Fibroblast of mammary gland (primary cell): ENCODE measurements around the gene TMPRSS13.
A peak's percentile ranks its signal among the peaks of the same experiment; 100 is the strongest.

Experiments
- DNase-seq: peaks from one replicate; pipeline ENCODE4 v3.0.0-alpha.2; 2010; ENCODE audit warnings: low read depth
- H3K4me3 ChIP-seq: 2 replicates; pipeline ENCODE4 v1.5.1; 2011; ENCODE audit warnings: low read depth, mild to moderate bottlenecking, low read length, moderate library complexity; ENCODE audit not compliant: control insufficient read depth
- CTCF ChIP-seq: conservative IDR thresholded peaks from 2 replicates; pipeline ENCODE4 v1.5.1; 2011; ENCODE audit warnings: low read depth, low read length, inconsistent platforms; ENCODE audit not compliant: control insufficient read depth, insufficient read depth

The TMPRSS13 gene

GRCh38 chr11:117892651-117893050 is 36.6 kb downstream of the TMPRSS13 start:
- H3K4me3 ChIP-seq, result no peak overlapping the region
- DNase-seq, result no peak
- TF ChIP-seq CTCF, result no peak

- DNase-seq, result no peak
- H3K4me3 ChIP-seq, result no peak overlapping the region
- TF ChIP-seq CTCF, result no peak
Measured at GRCh38 chr11:117891362-117891761, 37.8 kb downstream of the TMPRSS13 start.

GRCh38 chr11:117888139-117888566 is 41.0 kb downstream of the TMPRSS13 start:
- no peak for DNase-seq
- no peak overlapping the region for H3K4me3 ChIP-seq
- no peak for TF ChIP-seq CTCF

- no peak for TF ChIP-seq CTCF
- H3K4me3 ChIP-seq, result no peak overlapping the region
- DNase-seq, result no peak
Measured at GRCh38 chr11:117887431-117888138, 41.6 kb downstream of the TMPRSS13 start.

- no peak overlapping the region for H3K4me3 ChIP-seq
- DNase-seq, result peak; percentile 8
- no peak for TF ChIP-seq CTCF
Measured at GRCh38 chr11:117885777-117886176, 43.4 kb downstream of the TMPRSS13 start.

- no peak overlapping the region for H3K4me3 ChIP-seq
- no peak for TF ChIP-seq CTCF
- DNase-seq, result peak; percentile 51
Measured at GRCh38 chr11:117884994-117885393, 44.2 kb downstream of the TMPRSS13 start.
